ENCODE measurements around the gene INSM1.

DNA sequence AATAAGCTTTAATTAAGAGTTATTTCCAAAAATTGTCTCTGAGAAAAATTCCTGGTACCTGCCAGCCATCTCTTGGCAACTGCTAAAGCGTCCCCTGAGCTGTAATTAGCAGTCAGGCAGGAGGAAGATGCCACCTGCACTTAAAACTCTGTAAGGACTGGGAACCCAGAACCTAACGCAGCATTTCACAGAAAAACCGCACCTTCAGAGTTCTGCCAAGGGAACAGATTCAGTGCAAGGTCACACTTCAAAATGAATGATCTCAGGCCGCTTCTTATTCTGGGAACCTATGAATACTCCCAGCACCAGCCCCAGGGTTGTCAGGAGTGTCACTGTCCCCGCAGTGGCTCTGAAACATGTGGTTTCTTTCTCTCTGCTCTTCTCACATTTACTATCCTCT lies 36.7 kb downstream of the INSM1 start:
- TF ChIP-seq, protein P1, sequence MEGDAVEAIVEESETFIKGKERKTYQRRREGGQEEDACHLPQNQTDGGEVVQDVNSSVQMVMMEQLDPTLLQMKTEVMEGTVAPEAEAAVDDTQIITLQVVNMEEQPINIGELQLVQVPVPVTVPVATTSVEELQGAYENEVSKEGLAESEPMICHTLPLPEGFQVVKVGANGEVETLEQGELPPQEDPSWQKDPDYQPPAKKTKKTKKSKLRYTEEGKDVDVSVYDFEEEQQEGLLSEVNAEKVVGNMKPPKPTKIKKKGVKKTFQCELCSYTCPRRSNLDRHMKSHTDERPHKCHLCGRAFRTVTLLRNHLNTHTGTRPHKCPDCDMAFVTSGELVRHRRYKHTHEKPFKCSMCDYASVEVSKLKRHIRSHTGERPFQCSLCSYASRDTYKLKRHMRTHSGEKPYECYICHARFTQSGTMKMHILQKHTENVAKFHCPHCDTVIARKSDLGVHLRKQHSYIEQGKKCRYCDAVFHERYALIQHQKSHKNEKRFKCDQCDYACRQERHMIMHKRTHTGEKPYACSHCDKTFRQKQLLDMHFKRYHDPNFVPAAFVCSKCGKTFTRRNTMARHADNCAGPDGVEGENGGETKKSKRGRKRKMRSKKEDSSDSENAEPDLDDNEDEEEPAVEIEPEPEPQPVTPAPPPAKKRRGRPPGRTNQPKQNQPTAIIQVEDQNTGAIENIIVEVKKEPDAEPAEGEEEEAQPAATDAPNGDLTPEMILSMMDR (IDR thresholded peaks at IDR 0.05): no peak
- TF ChIP-seq POLR2A (IDR thresholded peaks at IDR 0.05): no peak

All from right lobe of liver (tissue), 4 donors.